ENCODE results near the gene CTSD.

The CTSD gene

GRCh38 chr11:1768141-1768469, 4.4 kb upstream of the CTSD start:
- FAIRE-seq, result no peak

- FAIRE-seq, result no peak
Measured at GRCh38 chr11:1767399-1768140, 3.8 kb upstream of the CTSD start.

GRCh38 chr11:1766719-1767398, 3.1 kb upstream of the CTSD start:
- FAIRE-seq, result no peak

GRCh38 chr11:1765871-1766718, 2.4 kb upstream of the CTSD start:
- no peak for FAIRE-seq

GRCh38 chr11:1763336-1763795, 361 bp downstream of the CTSD start:
- FAIRE-seq, result no peak

GRCh38 chr11:1762537-1763302, 1.0 kb downstream of the CTSD start:
- FAIRE-seq, result no peak

- no peak for FAIRE-seq
Measured at GRCh38 chr11:1761857-1762536, 1.7 kb downstream of the CTSD start.

GRCh38 chr11:1761110-1761856, 2.4 kb downstream of the CTSD start:
- no peak for FAIRE-seq

GRCh38 chr11:1760351-1761109, 3.2 kb downstream of the CTSD start:
- FAIRE-seq, result no peak

GRCh38 chr11:1759851-1760220, 3.9 kb downstream of the CTSD start:
- no peak for FAIRE-seq

- no peak for FAIRE-seq
Measured at GRCh38 chr11:1759151-1759850, 4.4 kb downstream of the CTSD start.

GRCh38 chr11:1758611-1759150, 5.0 kb downstream of the CTSD start:
- no peak for FAIRE-seq

- no peak for FAIRE-seq
Measured at GRCh38 chr11:1757861-1758610, 5.7 kb downstream of the CTSD start.

- no peak for FAIRE-seq
Measured at GRCh38 chr11:1756791-1757771, 6.6 kb downstream of the CTSD start.

- no peak for FAIRE-seq
Measured at GRCh38 chr11:1755692-1756561, 7.8 kb downstream of the CTSD start.

- no peak for FAIRE-seq
Measured at GRCh38 chr11:1755344-1755691, 8.4 kb downstream of the CTSD start.

Data from G401.6 (cell line).